Right lobe of liver (tissue), 6 donors: ENCODE data around the gene CYB5RL. TPM values are rescaled to one million over a fixed set of nuclear protein-coding genes. Genes with fewer than 3 reads are reported as not detected.
"Not testable (repeated sequence)": the region's sequence is repeated elsewhere in the genome, so short reads cannot be mapped to it uniquely, and the experiment has no call there.

Experiments
- ATAC-seq, 4 donors: fragments of 200-7000 bp; cut with Tn5 transposase; one replicate each; pipeline ENCODE4 v1.9.1; 2020; ENCODE audit warnings: mild to moderate bottlenecking in 4 of 4, moderate library complexity in 4 of 4
- DNase-seq, 3 donors: peaks; one replicate each; pipeline ENCODE4 v3.0.0-alpha.2; 2020
- H3K27ac ChIP-seq, 3 donors: fragments of 200-600 bp; one replicate each; pipeline ENCODE4 v1.8.0; 2022
- H3K27me3 ChIP-seq, 2 donors: fragments of 200-600 bp; one replicate each; pipeline ENCODE4 v1.8.0; 2022
- H3K36me3 ChIP-seq, 4 donors: fragments of 200-600 bp; sonication (generic) in 1 of 4; one replicate each; pipeline versions ENCODE4 v1.5.1 to v1.8.0; 2017 to 2022; ENCODE audit warnings: control low read depth in 1 of 4
- H3K4me1 ChIP-seq, 4 donors: fragments of 200-600 bp; sonication (generic) in 1 of 4; one replicate each; pipeline versions ENCODE4 v1.5.1 to v1.8.0; 2017 to 2022; ENCODE audit warnings: control low read depth in 1 of 4
- H3K4me3 ChIP-seq, 3 donors: fragments of 200-600 bp; one replicate each; pipeline ENCODE4 v1.8.0; 2022
- H3K9me3 ChIP-seq, 4 donors: fragments of 200-600 bp; sonication (generic) in 1 of 4; one replicate each; pipeline versions ENCODE4 v1.5.1 to v1.8.0; 2017 to 2022; ENCODE audit warnings: control low read depth in 1 of 4
- CTCF ChIP-seq, 4 donors: fragments of 200-600 bp in 3 of 4; fragments of 450-650 bp in 1 of 4; IDR thresholded peaks; one replicate each; pipeline versions ENCODE4 v1.5.1 to v1.8.0; 2016 to 2022; ENCODE audit warnings: antibody characterized with exemption in 4 of 4, mild to moderate bottlenecking in 2 of 4
- POLR2A ChIP-seq: fragments of 450-650 bp; IDR thresholded peaks from one replicate; pipeline ENCODE4 v1.6.1; 2017; ENCODE audit warnings: antibody characterized with exemption, mild to moderate bottlenecking
- WGBS: methylation state at CpG from one replicate; pipeline ENCODE4 v1.1.6; 2018; ENCODE audit warnings: low coverage, low lambda C conversion rate; ENCODE audit not compliant: insufficient coverage; ENCODE audit errors: missing lambda C conversion rate; 5-methylcytosine and 5-hydroxymethylcytosine counted together
- intact Hi-C, 2 donors: fragments of 100-400 bp; cut with DNase I; formaldehyde crosslinking; loops; one replicate each; pipeline versions ENCODE4 v1.11.2 to v1.14.1; 2022
- total RNA-seq, 6 experiments: library from RNA; depleted of rRNA in 2 of 6; stranded (reverse); fragments of >200 nt in 2 of 6; fragmentation: NEBNext Ultra II Directional in 3 of 6; extraction: Animal tissue kit (Norgen Biotek cat#: 25700) in 3 of 6; gene quantifications; one replicate each; pipeline versions ENCODE4 v1.1.0 to v1.2.4, GENCODE V29; 2016 to 2023
- donor health status: DM: no; HTN: yes; CAD: no.
- donor health status: DM: no; HTN: no; CAD: no.
- donor health status: DM: no; HTN: no; CAD: no.
- donor health status: DM: no; HTN: yes; CAD: no.
- donor health status: DM: no; HTN: yes; CAD: no.

The CYB5RL gene
- total RNA-seq, 6 experiments from 2014 or later = 2.5 to 4.6 (median 3.0) TPM

GRCh38 chr1:54234284-54234683 is 34.5 kb upstream of the CYB5RL start:
- H3K27me3 ChIP-seq = no peaks in the 10 kb centered on the region
- WGBS = 48% methylated on average over 2 of the region's 2 CpGs
- TF ChIP-seq POLR2A (no peak), CTCF (IDR thresholded peaks at IDR 0.05) (no peak)
- no peaks in the 10 kb centered on the region for H3K4me1 ChIP-seq
- no peaks in the 10 kb centered on the region for H3K9me3 ChIP-seq
- H3K27ac ChIP-seq = no peak overlapping the region
- ATAC-seq (no peak), DNase-seq (peak in 1 of 3 donors; percentile 5)
- intact Hi-C loops = no loop called here
- H3K36me3 ChIP-seq = peaks cover 0 to 29% (median 7%) of the 10 kb centered on the region in 4 donors
- H3K4me3 ChIP-seq = no peak overlapping the region

- H3K4me1 ChIP-seq, H3K27me3 ChIP-seq, intact Hi-C loops, ATAC-seq, DNase-seq, H3K9me3 ChIP-seq, H3K27ac ChIP-seq, H3K4me3 ChIP-seq: not testable (repeated sequence)
- no CpG with 5 or more reads among the region's 33 CpGs for WGBS
- peaks cover 0 to 19% (median 7%) of the 10 kb centered on the region in 4 donors for H3K36me3 ChIP-seq
Observed at GRCh38 chr1:54233196-54233595, 33.4 kb upstream of the CYB5RL start.

- TF ChIP-seq POLR2A = no peak
- TF ChIP-seq CTCF (IDR thresholded peaks at IDR 0.05) = no peak
- Histone ChIP-seq H3K4me1 (no peaks in the 10 kb centered on the region), H3K4me3 (no peak overlapping the region), H3K27ac (no peak overlapping the region), H3K27me3 (no peaks in the 10 kb centered on the region), H3K36me3 (no peaks in the 10 kb centered on the region), H3K9me3 (no peaks in the 10 kb centered on the region)
- intact Hi-C loops = no loop called here
- ATAC-seq = no peak
- WGBS = 62% methylated on average over 14 of the region's 15 CpGs
- no peak for DNase-seq
Observed at GRCh38 chr1:54230507-54231339, 30.9 kb upstream of the CYB5RL start.

GRCh38 chr1:54229281-54229891 is 29.6 kb upstream of the CYB5RL start:
- TF ChIP-seq CTCF (IDR thresholded peaks at IDR 0.05) (no peak), POLR2A (no peak)
- ATAC-seq (peak in 3 of 4 donors; percentile 19 to 54 (median 25)), DNase-seq (no peak)
- Histone ChIP-seq H3K27me3 (no peaks in the 10 kb centered on the region), H3K4me1 (no peaks in the 10 kb centered on the region), H3K27ac (no peak overlapping the region), H3K36me3 (no peaks in the 10 kb centered on the region), H3K4me3 (no peak overlapping the region), H3K9me3 (no peaks in the 10 kb centered on the region)
- WGBS = 66% methylated on average over 9 of the region's 11 CpGs
- intact Hi-C loops = no loop called here

- ATAC-seq (peak in 3 of 4 donors; percentile 11 to 32 (median 30)), DNase-seq (no peak)
- no peaks in the 10 kb centered on the region for H3K27me3 ChIP-seq
- no peak overlapping the region for H3K27ac ChIP-seq
- no peaks in the 10 kb centered on the region for H3K4me1 ChIP-seq
- H3K36me3 ChIP-seq = no peaks in the 10 kb centered on the region
- TF ChIP-seq CTCF (IDR thresholded peaks at IDR 0.05) (no peak), POLR2A (no peak)
- intact Hi-C loops = no loop called here
- no CpG with 5 or more reads among the region's 13 CpGs for WGBS
- no peaks in the 10 kb centered on the region for H3K9me3 ChIP-seq
- no peak overlapping the region for H3K4me3 ChIP-seq
Observed at GRCh38 chr1:54228638-54229079, 28.8 kb upstream of the CYB5RL start.
